B cell (primary cell): ENCODE measurements around the gene SLC35F3. TPM values are rescaled to one million over a fixed set of nuclear protein-coding genes. Genes with fewer than 3 reads are reported as not detected.

Source experiments
- ATAC-seq: fragments of 200-7000 bp; cut with Tn5 transposase; one replicate; pipeline ENCODE4 v1.10.0; 2021; ENCODE audit warnings: low read depth, mild to moderate bottlenecking, moderate number of reproducible peaks, moderate library complexity
- CTCF ChIA-PET: fragments of 350-600 bp; sonication (Branson Sonifier 250); formaldehyde crosslinking; loops from one replicate; lab custom pipeline; 2021; ENCODE audit warnings: antibody characterized with exemption, inconsistent platforms; lab: Charles Lee
- POLR2A ChIA-PET: fragments of 350-600 bp; sonication (Branson Sonifier 250); formaldehyde crosslinking; loops from one replicate; lab custom pipeline; 2021; ENCODE audit warnings: antibody characterized with exemption; lab: Charles Lee
- DNase-seq: peaks from one replicate; pipeline ENCODE4 v3.0.0; 2013
- H2AFZ ChIP-seq: 2 replicates; pipeline ENCODE4 v1.6.1; 2012; ENCODE audit warnings: mild to moderate bottlenecking, low read depth, low read length; ENCODE audit not compliant: insufficient read depth, poor library complexity, severe bottlenecking
- H3K27ac ChIP-seq, 2 donors: 1 replicate in 1 of 2; 2 replicates in 1 of 2; pipeline ENCODE4 v1.5.1; 2012 to 2013; ENCODE audit warnings: low read length in 2 of 2, mild to moderate bottlenecking in 2 of 2, moderate library complexity in 1 of 2
- H3K27me3 ChIP-seq, 4 experiments: fragments of 200-600 bp in 1 of 4; sonication (generic) in 1 of 4; replicated peaks in 1 of 4; 1 replicate in 2 of 4; 2 replicates in 2 of 4; pipeline versions ENCODE4 v1.6.1 to v1.7.0; 2013 to 2016; ENCODE audit warnings: low read length in 3 of 4, mild to moderate bottlenecking in 2 of 4, mixed read lengths in 1 of 4, moderate library complexity in 1 of 4; ENCODE audit not compliant: insufficient read depth in 4 of 4, control insufficient read depth in 3 of 4; ENCODE audit errors: control extremely low read depth in 1 of 4
- H3K36me3 ChIP-seq, 2 experiments: replicated peaks in 1 of 2; 1 replicate in 1 of 2; 2 replicates in 1 of 2; pipeline versions ENCODE4 v1.6.1 to v1.7.1; 2013; ENCODE audit warnings: low read length in 1 of 2; ENCODE audit not compliant: insufficient read depth in 2 of 2, control insufficient read depth in 1 of 2; ENCODE audit errors: control extremely low read depth in 1 of 2, extremely low read depth in 1 of 2
- H3K4me1 ChIP-seq, 2 donors: fragments of 200-600 bp in 1 of 2; sonication (generic) in 1 of 2; 1 replicate in 1 of 2; 2 replicates in 1 of 2; pipeline versions ENCODE4 v1.5.1 to v1.6.1; 2013 to 2017; ENCODE audit warnings: low read length in 2 of 2; ENCODE audit not compliant: control insufficient read depth in 2 of 2, insufficient read depth in 2 of 2
- H3K4me2 ChIP-seq: replicated peaks from 2 replicates; pipeline ENCODE3; 2012; ENCODE audit warnings: mild to moderate bottlenecking, low read depth, low read length; ENCODE audit not compliant: poor library complexity, severe bottlenecking
- H3K4me3 ChIP-seq, 5 experiments: fragments of 200-600 bp in 1 of 5; sonication (generic) in 1 of 5; 1 replicate in 3 of 5; 2 replicates in 2 of 5; pipeline versions ENCODE4 v1.5.1 to v1.7.0; 2011 to 2016; ENCODE audit warnings: low read length in 4 of 5, mild to moderate bottlenecking in 4 of 5, low read depth in 2 of 5, control low read depth in 1 of 5, moderate library complexity in 1 of 5; ENCODE audit not compliant: insufficient read depth in 1 of 5; ENCODE audit errors: control extremely low read depth in 1 of 5, extremely low read depth in 1 of 5
- H3K79me2 ChIP-seq: fragments of 200-600 bp; sonication (generic); one replicate; pipeline ENCODE4 v1.6.0; 2016; ENCODE audit warnings: low read length; ENCODE audit not compliant: control insufficient read depth, insufficient read depth
- H3K9ac ChIP-seq: fragments of 200-600 bp; sonication (generic); 2 replicates; pipeline ENCODE4 v1.6.1; 2017; ENCODE audit warnings: mild to moderate bottlenecking, low read length, moderate library complexity
- H3K9me3 ChIP-seq, 3 donors: one replicate each; pipeline versions ENCODE4 v1.6.1 to v1.7.1; 2013; ENCODE audit warnings: low read length in 2 of 3; ENCODE audit not compliant: control insufficient read depth in 2 of 3, insufficient read depth in 1 of 3; ENCODE audit errors: control extremely low read depth in 1 of 3
- H4K20me1 ChIP-seq: 2 replicates; pipeline ENCODE4 v1.6.0; 2012; ENCODE audit warnings: mild to moderate bottlenecking, low read length; ENCODE audit not compliant: insufficient read depth, control insufficient read depth, poor library complexity, severe bottlenecking
- H3K27ac Mint-ChIP-seq: one replicate; pipeline ENCODE4 v1.8.0; 2021; ENCODE audit warnings: mixed read lengths
- H3K27me3 Mint-ChIP-seq: one replicate; pipeline ENCODE4 v1.8.0; 2021; ENCODE audit warnings: mixed read lengths
- H3K4me1 Mint-ChIP-seq: one replicate; pipeline ENCODE4 v1.8.0; 2021; ENCODE audit warnings: mixed read lengths
- H3K4me3 Mint-ChIP-seq: one replicate; pipeline ENCODE4 v1.8.0; 2021; ENCODE audit warnings: mixed read lengths
- H3K9me3 Mint-ChIP-seq: one replicate; pipeline ENCODE4 v1.8.0; 2022; ENCODE audit warnings: mixed read lengths; ENCODE audit not compliant: insufficient read depth
- CTCF ChIP-seq: fragments of 200-600 bp; IDR thresholded peaks from one replicate; pipeline ENCODE4 v1.8.0; 2022; ENCODE audit warnings: antibody characterized with exemption, mild to moderate bottlenecking
- EZH2 ChIP-seq: IDR thresholded peaks from 2 replicates; pipeline ENCODE4 v1.6.1; 2012; ENCODE audit warnings: borderline replicate concordance, low read depth, mild to moderate bottlenecking, moderate library complexity, low read length; ENCODE audit not compliant: insufficient read depth, poor library complexity, severe bottlenecking
- WGBS: methylation state at CpG from one replicate; pipeline ENCODE4 v1.1.5; 2013; ENCODE audit warnings: missing lambda C conversion rate; ENCODE audit not compliant: insufficient coverage; 5-methylcytosine and 5-hydroxymethylcytosine counted together
- intact Hi-C: fragments of 100-400 bp; cut with micrococcal nuclease; formaldehyde crosslinking; loops from one replicate; pipeline ENCODE4 v1.10.0; 2022
- polyA plus RNA-seq: library from polyadenylated mRNA; depleted of rRNA; stranded (reverse); fragments of >200 nt; gene quantifications from 2 replicates; pipeline ENCODE4 v1.2.3, GENCODE V29; 2012
- total RNA-seq, 2 donors: library from RNA; stranded (reverse); fragments of 120-200 nt in 1 of 2; gene quantifications; 1 replicate in 1 of 2; 2 replicates in 1 of 2; pipeline versions ENCODE4 v1.2.3 to v1.2.4, GENCODE V29; 2013 to 2022

The SLC35F3 gene
- total and polyA plus RNA-seq, 2 donors (not counting 1 experiment from before 2014, with no cell fraction given) = not detected

- peaks cover 0 to 2% (median 0%) of the 10 kb centered on the region in 3 donors for H3K9me3 ChIP-seq
- no peak overlapping the region for H3K27ac ChIP-seq
- ChIA-PET POLR2A (no interaction called here), CTCF (no interaction called here)
- no peak for DNase-seq
- H2AFZ ChIP-seq = no peak overlapping the region
- intact Hi-C loops = no loop called here
- Mint-ChIP-seq H3K4me3 (no peak overlapping the region), H3K9me3 (no peaks in the 10 kb centered on the region), H3K4me1 (no peaks in the 10 kb centered on the region), H3K27me3 (peaks cover 24% of the 10 kb centered on the region), H3K27ac (no peak overlapping the region)
- H3K79me2 ChIP-seq = no peaks in the 10 kb centered on the region
- H4K20me1 ChIP-seq = no peaks in the 10 kb centered on the region
- H3K4me1 ChIP-seq = no peaks in the 10 kb centered on the region
- TF ChIP-seq EZH2 = no peak
- no peak for TF ChIP-seq CTCF
- no peaks in the 10 kb centered on the region for H3K36me3 ChIP-seq
- H3K4me2 ChIP-seq = no peak overlapping the region
- H3K9ac ChIP-seq = no peak overlapping the region
- H3K27me3 ChIP-seq = peaks cover 0 to 6% (median 0%) of the 10 kb centered on the region in 4 experiments
- H3K4me3 ChIP-seq = no peak overlapping the region
- ATAC-seq = no peak
- WGBS = 88% methylated on average over 3 of the region's 3 CpGs
Measured at GRCh38 chr1:234173968-234174367, 269.5 kb downstream of the SLC35F3 start.

GRCh38 chr1:234175363-234175762 lies 270.9 kb downstream of the SLC35F3 start:
- H3K27me3 ChIP-seq = peaks cover 0 to 6% (median 1%) of the 10 kb centered on the region in 4 experiments
- ATAC-seq (no peak), DNase-seq (no peak)
- intact Hi-C loops = no loop called here
- TF ChIP-seq EZH2 = no peak
- TF ChIP-seq CTCF = no peak
- Mint-ChIP-seq H3K27ac (no peak overlapping the region), H3K4me3 (no peak overlapping the region), H3K4me1 (no peaks in the 10 kb centered on the region), H3K9me3 (no peaks in the 10 kb centered on the region), H3K27me3 (peaks cover 35% of the 10 kb centered on the region)
- no CpG with 5 or more reads among the region's 1 CpG for WGBS
- H3K79me2 ChIP-seq = no peaks in the 10 kb centered on the region
- H3K36me3 ChIP-seq = no peaks in the 10 kb centered on the region
- H3K9me3 ChIP-seq = peaks cover 0 to 2% (median 0%) of the 10 kb centered on the region in 3 donors
- no peaks in the 10 kb centered on the region for H4K20me1 ChIP-seq
- CTCF ChIA-PET = no interaction called here
- POLR2A ChIA-PET = no interaction called here
- H3K9ac ChIP-seq = no peak overlapping the region
- no peak overlapping the region for H3K27ac ChIP-seq
- H2AFZ ChIP-seq = no peak overlapping the region
- H3K4me3 ChIP-seq = no peak overlapping the region
- H3K4me2 ChIP-seq = no peak overlapping the region
- no peaks in the 10 kb centered on the region for H3K4me1 ChIP-seq
